HL-60 (cell line): ENCODE measurements around the gene ARF4.
"Not testable (repeated sequence)": the region's sequence is repeated elsewhere in the genome, so short reads cannot be mapped to it uniquely, and the experiment has no call there.

Experiments
- DNase-seq, 2 experiments: peaks; one replicate each; pipeline ENCODE4 v3.0.0-alpha.2; 2010 to 2020; ENCODE audit warnings: low read depth in 1 of 2, low spot score in 1 of 2
- H3K27ac ChIP-seq: fragments of 250-450 bp; sonication (Bioruptor Pico); replicated peaks from 2 replicates; pipeline ENCODE4 v1.5.1; 2020; ENCODE audit warnings: mild to moderate bottlenecking, moderate library complexity
- H3K27me3 ChIP-seq: fragments of 250-450 bp; sonication (Bioruptor Pico); 2 replicates; pipeline ENCODE4 v1.5.1; 2021; ENCODE audit warnings: mild to moderate bottlenecking, moderate library complexity; ENCODE audit not compliant: insufficient read depth, poor library complexity, severe bottlenecking
- H3K4me3 ChIP-seq: replicated peaks from 2 replicates; pipeline ENCODE4 v1.5.1; 2011; ENCODE audit warnings: mild to moderate bottlenecking, control low read depth, low read length; ENCODE audit not compliant: insufficient read depth
- CTCF ChIP-seq: IDR thresholded peaks from one replicate; pipeline ENCODE4 v1.5.1; 2011; ENCODE audit warnings: low read length, control low read depth, inconsistent platforms; ENCODE audit not compliant: insufficient read depth
- GABPA ChIP-seq: IDR thresholded peaks from 2 replicates; pipeline ENCODE4 v1.6.1; 2012; ENCODE audit warnings: low read depth
- POLR2AphosphoS5 ChIP-seq: IDR thresholded peaks from 2 replicates; pipeline ENCODE4 v1.6.1; 2012; ENCODE audit warnings: low read depth
- REST ChIP-seq: IDR thresholded peaks from 2 replicates; pipeline ENCODE4 v1.6.1; 2012; ENCODE audit warnings: low read depth; ENCODE audit not compliant: insufficient replicate concordance
- SPI1 ChIP-seq: IDR thresholded peaks from 2 replicates; pipeline ENCODE4 v1.6.1; 2012; ENCODE audit warnings: low read depth, mild to moderate bottlenecking, borderline replicate concordance

Gene ARF4

GRCh38 chr3:57617739-57618138, 20.6 kb upstream of the ARF4 start:
- TF ChIP-seq GABPA (no peak), POLR2AphosphoS5 (no peak), CTCF (no peak), SPI1 (no peak), REST (no peak)
- Histone ChIP-seq H3K4me3 (no peak overlapping the region), H3K27me3 (no peaks in the 10 kb centered on the region), H3K27ac (no peak overlapping the region)
- no peak for DNase-seq

- TF ChIP-seq REST (no peak), POLR2AphosphoS5 (no peak), SPI1 (no peak), GABPA (no peak), CTCF (no peak)
- no peak overlapping the region for H3K4me3 ChIP-seq
- DNase-seq = peak in 1 of 2 experiments; percentile 45
- H3K27me3 ChIP-seq = no peaks in the 10 kb centered on the region
- no peak overlapping the region for H3K27ac ChIP-seq
Observed at GRCh38 chr3:57616233-57616632, 19.1 kb upstream of the ARF4 start.

GRCh38 chr3:57611870-57612269, 14.7 kb upstream of the ARF4 start:
- not testable (repeated sequence) for DNase-seq, H3K27me3 ChIP-seq, H3K27ac ChIP-seq, H3K4me3 ChIP-seq

- no peak for TF ChIP-seq GABPA
- TF ChIP-seq CTCF = no peak
- TF ChIP-seq SPI1 = no peak
- no peak for TF ChIP-seq REST
- TF ChIP-seq POLR2AphosphoS5 = no peak
- H3K27me3 ChIP-seq = no peaks in the 10 kb centered on the region
- DNase-seq = no peak
- no peak overlapping the region for H3K27ac ChIP-seq
- no peak overlapping the region for H3K4me3 ChIP-seq
Observed at GRCh38 chr3:57605683-57606082, 8.5 kb upstream of the ARF4 start.
